Suprapubic skin (tissue), 3 donors: ENCODE data around the gene HYLS1.

Experiments
- CTCF ChIP-seq, 2 donors: fragments of 200-600 bp in 1 of 2; fragments of 450-650 bp in 1 of 2; sonication (generic) in 1 of 2; IDR thresholded peaks; one replicate each; pipeline ENCODE4 v1.5.1; 2016 to 2019; ENCODE audit warnings: antibody characterized with exemption in 2 of 2, mild to moderate bottlenecking in 1 of 2, moderate library complexity in 1 of 2
- EP300 ChIP-seq: sonication (generic); formaldehyde crosslinking; IDR thresholded peaks from one replicate; pipeline ENCODE4 v1.6.1; 2017; ENCODE audit warnings: antibody characterized with exemption

- no peak for TF ChIP-seq CTCF (IDR thresholded peaks at IDR 0.05)
- TF ChIP-seq EP300, result no peak
These were observed 14.9 kb downstream of the HYLS1 start for GRCh38 chr11:125902277-125902926.
